ENCODE measurements around the gene SBF1. TPM values are rescaled to one million over a fixed set of nuclear protein-coding genes. Genes with fewer than 3 reads are reported as not detected.
"Not testable (repeated sequence)": the region's sequence is repeated elsewhere in the genome, so short reads cannot be mapped to it uniquely, and the experiment has no call there.

Gene SBF1
- polyA plus RNA-seq, 1 donor from 2014 or later, result 17.5 TPM

- Mint-ChIP-seq H3K9me3 (no peaks in the 10 kb centered on the region), H3K27me3 (no peaks in the 10 kb centered on the region), H3K4me3 (no peak overlapping the region), H3K27ac (no peak overlapping the region), H3K36me3 (peaks cover 3% of the 10 kb centered on the region), H3K4me1 (peaks cover 4 to 9% (median 9%) of the 10 kb centered on the region in 3 donors)
Measured at GRCh38 chr22:50441428-50441993, 33.3 kb downstream of the SBF1 start.

- no peaks in the 10 kb centered on the region for H3K9me3 Mint-ChIP-seq
- H3K4me3 Mint-ChIP-seq, result no peak overlapping the region
- no peaks in the 10 kb centered on the region for H3K27me3 Mint-ChIP-seq
- no peak overlapping the region for H3K27ac Mint-ChIP-seq
- H3K4me1 Mint-ChIP-seq, result peaks cover 4 to 6% (median 6%) of the 10 kb centered on the region in 3 donors
- H3K36me3 Mint-ChIP-seq, result peaks cover 3% of the 10 kb centered on the region
Measured at GRCh38 chr22:50440544-50441249, 34.1 kb downstream of the SBF1 start.

- peaks cover 3% of the 10 kb centered on the region for H3K36me3 Mint-ChIP-seq
- H3K27ac Mint-ChIP-seq, result no peak overlapping the region
- H3K27me3 Mint-ChIP-seq, result no peaks in the 10 kb centered on the region
- no peaks in the 10 kb centered on the region for H3K9me3 Mint-ChIP-seq
- H3K4me1 Mint-ChIP-seq, result no peaks in the 10 kb centered on the region
- no peak overlapping the region for H3K4me3 Mint-ChIP-seq
Measured at GRCh38 chr22:50439871-50440331, 34.9 kb downstream of the SBF1 start.

GRCh38 chr22:50439314-50439870 is 35.4 kb downstream of the SBF1 start:
- no peaks in the 10 kb centered on the region for H3K9me3 Mint-ChIP-seq
- H3K27ac Mint-ChIP-seq, result no peak overlapping the region
- no peaks in the 10 kb centered on the region for H3K27me3 Mint-ChIP-seq
- H3K4me3 Mint-ChIP-seq, result no peak overlapping the region
- peaks cover 3% of the 10 kb centered on the region for H3K36me3 Mint-ChIP-seq
- no peaks in the 10 kb centered on the region for H3K4me1 Mint-ChIP-seq

GRCh38 chr22:50438305-50439275 is 36.2 kb downstream of the SBF1 start:
- Mint-ChIP-seq H3K4me3 (no peak overlapping the region), H3K27me3 (no peaks in the 10 kb centered on the region), H3K36me3 (peaks cover 3% of the 10 kb centered on the region), H3K9me3 (no peaks in the 10 kb centered on the region), H3K4me1 (no peaks in the 10 kb centered on the region), H3K27ac (no peak overlapping the region)

- peaks cover 3% of the 10 kb centered on the region for H3K36me3 Mint-ChIP-seq
- no peaks in the 10 kb centered on the region for H3K9me3 Mint-ChIP-seq
- H3K4me3 Mint-ChIP-seq, result no peak overlapping the region
- H3K27me3 Mint-ChIP-seq, result no peaks in the 10 kb centered on the region
- no peaks in the 10 kb centered on the region for H3K4me1 Mint-ChIP-seq
- H3K27ac Mint-ChIP-seq, result no peak overlapping the region
Measured at GRCh38 chr22:50437511-50438304, 37.1 kb downstream of the SBF1 start.

GRCh38 chr22:50436841-50437341 is 37.9 kb downstream of the SBF1 start:
- Mint-ChIP-seq H3K4me3 (no peak overlapping the region), H3K27me3 (no peaks in the 10 kb centered on the region), H3K9me3 (no peaks in the 10 kb centered on the region), H3K27ac (no peak overlapping the region), H3K4me1 (no peaks in the 10 kb centered on the region), H3K36me3 (no peaks in the 10 kb centered on the region)

DNA sequence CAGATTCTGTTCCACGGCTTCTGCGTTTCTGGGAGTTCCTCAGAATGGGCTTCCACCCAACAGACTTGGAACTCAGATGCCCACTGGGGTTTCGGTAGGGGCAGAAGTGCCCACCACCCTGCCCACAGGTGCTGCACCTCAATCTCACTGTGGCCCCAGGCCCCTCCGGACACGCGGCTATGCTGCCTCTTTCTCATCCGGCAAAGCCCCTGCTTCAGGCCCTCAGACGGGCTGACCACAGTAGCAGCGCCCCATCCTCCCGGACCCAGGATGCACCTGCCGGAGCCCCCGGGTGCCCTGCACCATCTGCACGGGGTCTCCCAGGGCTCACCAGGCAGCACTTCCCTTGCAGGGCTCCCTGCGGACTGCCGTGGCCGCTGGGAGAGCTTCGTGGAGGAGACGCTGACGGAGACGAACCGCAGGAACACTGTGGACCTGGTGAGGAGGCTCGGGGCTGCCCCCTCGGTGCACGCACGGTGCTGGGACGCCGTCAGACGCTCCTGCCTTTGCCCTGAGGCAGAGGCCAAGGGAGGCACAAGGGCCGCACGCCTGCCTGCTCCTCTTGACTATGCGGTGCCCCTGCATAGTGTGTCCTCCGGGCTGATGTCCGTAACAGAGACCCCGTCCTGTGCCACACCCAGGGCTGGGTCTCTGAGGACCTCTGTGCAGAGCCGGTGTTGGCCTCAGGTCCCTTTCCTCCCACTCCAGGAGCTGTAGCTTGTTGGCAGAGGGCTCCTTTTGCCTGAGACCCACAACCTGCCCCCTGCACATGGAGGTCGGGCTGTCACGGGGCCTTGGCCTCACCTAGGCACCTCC is 38.6 kb downstream of the SBF1 start:
- Mint-ChIP-seq H3K4me1 (no peaks in the 10 kb centered on the region), H3K9me3 (no peaks in the 10 kb centered on the region), H3K4me3 (no peak overlapping the region), H3K27me3 (no peaks in the 10 kb centered on the region), H3K36me3 (peaks cover 1% of the 10 kb centered on the region), H3K27ac (no peak overlapping the region)

DNA sequence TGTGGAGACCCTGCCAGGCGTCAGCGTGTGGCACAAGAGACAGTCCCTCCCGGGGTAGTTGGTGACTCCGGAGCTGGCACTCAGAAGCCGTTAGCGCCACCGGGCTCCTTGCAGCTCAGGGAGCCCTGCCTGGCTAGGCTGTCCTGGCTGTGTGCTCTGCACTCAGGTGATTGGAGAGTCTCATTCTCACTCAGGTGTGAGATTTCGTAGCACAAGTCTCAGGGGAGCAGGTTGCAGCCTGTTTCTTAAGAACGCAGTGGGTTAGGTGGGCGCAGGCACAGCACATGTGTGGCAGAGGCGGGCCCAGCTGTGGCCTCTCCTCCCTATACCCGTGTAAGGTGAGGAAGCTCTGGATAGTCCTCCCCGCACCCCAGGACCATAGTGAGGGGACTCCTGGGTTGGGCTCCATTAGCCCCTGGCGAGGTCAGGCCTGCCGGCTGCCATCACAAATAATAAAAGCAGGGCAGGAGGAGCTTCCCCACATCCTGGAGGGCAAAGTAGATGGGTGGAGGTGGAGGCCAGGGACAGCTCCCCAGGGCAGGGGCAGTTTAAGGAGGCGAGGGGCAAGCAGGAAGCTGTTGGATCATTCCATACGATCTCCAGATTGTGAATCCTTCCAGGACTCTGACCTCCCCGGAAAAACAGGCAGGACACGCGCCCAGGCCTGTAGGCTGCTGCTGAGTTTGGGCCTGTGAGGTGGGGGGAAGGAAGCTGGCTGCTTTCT is 39.4 kb downstream of the SBF1 start:
- Mint-ChIP-seq H3K4me1 (no peaks in the 10 kb centered on the region), H3K9me3 (no peaks in the 10 kb centered on the region), H3K4me3 (peak overlapping the region in 1 of 4 donors; percentile 27), H3K36me3 (peaks cover 1% of the 10 kb centered on the region), H3K27me3 (no peaks in the 10 kb centered on the region), H3K27ac (peak overlapping the region in 1 of 3 donors; percentile 74)

DNA sequence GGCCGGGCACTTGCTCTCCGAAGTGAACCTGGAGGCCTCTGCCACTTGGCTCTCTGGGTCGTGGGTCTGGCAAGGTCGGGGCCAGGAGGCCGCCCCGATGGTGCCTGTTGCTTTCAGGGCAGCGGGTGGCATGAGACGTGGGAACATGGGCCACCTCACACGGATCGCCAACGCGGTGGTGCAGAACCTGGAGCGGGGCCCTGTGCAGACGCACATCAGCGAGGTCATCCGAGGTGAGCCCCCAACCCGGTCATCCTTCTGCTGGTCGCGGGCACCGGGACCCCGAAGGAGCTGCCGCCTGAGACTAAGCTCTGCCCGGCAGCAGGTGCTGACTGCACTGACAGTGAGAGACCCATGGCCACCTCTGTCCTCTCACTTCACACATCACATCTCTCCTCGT is 40.0 kb downstream of the SBF1 start:
- Mint-ChIP-seq H3K27ac (peak overlapping the region in 1 of 3 donors; percentile 74), H3K4me1 (no peaks in the 10 kb centered on the region), H3K36me3 (peaks cover 1% of the 10 kb centered on the region), H3K4me3 (peak overlapping the region in 1 of 4 donors; percentile 27), H3K27me3 (no peaks in the 10 kb centered on the region), H3K9me3 (no peaks in the 10 kb centered on the region)

GRCh38 chr22:50432877-50433510 is 41.8 kb downstream of the SBF1 start:
- H3K36me3 Mint-ChIP-seq, H3K27me3 Mint-ChIP-seq, H3K9me3 Mint-ChIP-seq, H3K4me3 Mint-ChIP-seq, H3K4me1 Mint-ChIP-seq, H3K27ac Mint-ChIP-seq: not testable (repeated sequence)

DNA sequence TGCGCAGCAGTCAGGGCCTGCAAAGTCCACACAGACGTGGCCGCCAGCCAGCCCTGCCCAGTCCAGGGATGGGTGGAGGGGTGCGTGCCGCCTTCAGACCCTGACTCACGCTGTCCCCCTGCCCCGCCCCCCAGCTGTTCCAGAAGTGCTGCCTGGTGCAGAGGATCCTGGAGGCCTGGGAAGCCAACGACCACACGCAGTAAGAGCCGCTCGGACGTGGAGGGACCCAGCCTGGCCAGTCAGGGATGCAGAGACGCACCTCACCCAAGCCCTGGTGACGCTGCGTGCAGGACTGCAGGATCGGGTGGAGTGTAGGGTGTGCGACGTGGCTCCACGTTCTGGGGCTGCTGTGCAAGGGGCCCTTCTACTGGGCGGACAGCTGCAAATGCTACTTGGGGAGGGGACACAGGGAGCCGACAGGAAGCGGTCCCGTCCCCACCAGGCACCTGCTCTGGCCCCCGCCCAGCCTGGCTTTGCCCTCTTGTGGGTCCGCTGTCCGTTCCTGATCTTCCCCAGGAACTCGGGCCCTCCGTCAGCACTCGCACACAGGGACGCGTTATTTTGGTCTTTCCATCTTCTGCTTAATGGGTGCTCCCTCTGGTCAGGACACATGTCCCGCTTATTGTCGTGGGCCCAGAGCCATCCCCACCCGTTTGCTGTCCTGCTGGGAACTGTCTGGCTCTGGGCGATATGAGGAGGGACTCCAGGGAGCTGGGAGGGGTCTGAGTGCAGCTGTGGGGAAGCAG is 42.5 kb downstream of the SBF1 start:
- Mint-ChIP-seq H3K36me3 (peaks cover 1% of the 10 kb centered on the region), H3K27me3 (no peaks in the 10 kb centered on the region), H3K4me3 (no peak overlapping the region), H3K4me1 (no peaks in the 10 kb centered on the region), H3K9me3 (no peaks in the 10 kb centered on the region), H3K27ac (no peak overlapping the region)

Data from IgD-negative memory B cell (primary cell).